GM12872 (cell line): ENCODE data around the gene UAP1L1.

Experiments
- CTCF ChIP-seq: IDR thresholded peaks from 3 replicates; pipeline ENCODE4 v1.5.1; 2011; ENCODE audit warnings: low read depth, mild to moderate bottlenecking, low read length, moderate library complexity; ENCODE audit not compliant: insufficient read depth

UAP1L1 gene

DNA sequence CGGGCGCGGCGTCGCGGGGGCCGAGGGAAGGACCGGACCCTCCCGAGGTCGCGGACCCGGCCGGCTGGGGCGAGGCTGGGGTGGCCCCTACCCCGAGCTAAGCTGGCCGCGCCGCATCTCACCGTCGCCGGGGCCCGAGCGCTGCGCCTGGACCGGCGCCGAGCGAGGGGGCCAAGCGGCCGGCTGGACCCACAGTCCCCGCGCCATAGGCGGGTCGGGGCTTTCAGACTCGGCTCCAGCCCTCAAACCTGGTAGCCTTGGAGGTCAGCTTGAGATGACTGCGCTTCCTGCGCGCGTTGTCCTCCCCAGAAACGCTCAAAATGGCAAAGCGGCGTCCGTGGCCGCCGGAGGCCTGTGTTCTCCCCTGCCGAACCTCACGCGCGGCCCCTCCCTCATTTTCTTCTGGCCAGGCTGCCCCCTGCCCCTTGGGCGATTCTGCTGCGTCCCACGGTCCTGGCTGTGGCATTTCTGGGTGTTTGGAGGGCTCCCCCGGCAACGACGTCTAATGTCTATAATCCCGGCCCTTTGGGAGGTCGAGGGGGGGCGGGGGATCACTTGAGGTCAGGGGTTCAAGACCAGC is 52.9 kb downstream of the UAP1L1 start:
- no peak for TF ChIP-seq CTCF
